HCT116 (cell line): ENCODE results near the gene MSL2. TPM values are rescaled to one million over a fixed set of nuclear protein-coding genes. Genes with fewer than 3 reads are reported as not detected.
"Not testable (repeated sequence)": the region's sequence is repeated elsewhere in the genome, so short reads cannot be mapped to it uniquely, and the experiment has no call there.

Source experiments
- ATAC-seq: fragments of 200-7000 bp; cut with Tn5 transposase; 2 replicates; pipeline ENCODE4 v1.9.1; 2020; ENCODE audit warnings: mild to moderate bottlenecking, moderate library complexity
- BruUV-seq: library from RNA; stranded (reverse); fragments of 400-500 nt; replicated peaks from 2 replicates; lab custom pipeline; 2021; lab: Mats Ljungman, UMichigan
- CTCF ChIA-PET: fragments of 300-600 bp; sonication (Branson Sonifier 250); formaldehyde crosslinking; loops from one replicate; lab custom pipeline; 2021; ENCODE audit warnings: antibody characterized with exemption; lab: Charles Lee
- POLR2A ChIA-PET: fragments of 300-600, 350-600 bp; sonication (Branson Sonifier 250); formaldehyde crosslinking; loops from one replicate; lab custom pipeline; 2021; ENCODE audit warnings: antibody characterized with exemption; lab: Charles Lee
- RAD21 ChIA-PET, 2 experiments: fragments of 300-600 bp; sonication (Branson Sonifier 250); formaldehyde crosslinking; loops; one replicate each; lab custom pipeline; 2023; ENCODE audit warnings: low total read pairs in 2 of 2; ENCODE audit not compliant: uncharacterized antibody in 2 of 2, unreplicated experiment in 2 of 2, low non-redundant PET in 1 of 2; lab: Charles Lee
- DNase-seq: peaks from one replicate; pipeline ENCODE4 v3.0.0-alpha.2; 2010; ENCODE audit warnings: low read depth, low spot score
- H2AFZ ChIP-seq: fragments of 200-600 bp; shearing (Covaris generic), sonication (generic); 2 replicates; pipeline ENCODE4 v1.6.1; 2017; ENCODE audit warnings: low read depth, mixed run types, mixed read lengths, antibody characterized with exemption, low read length; ENCODE audit not compliant: poor library complexity, severe bottlenecking
- H3K27ac ChIP-seq: 2 replicates; pipeline ENCODE4 v1.5.1; 2012; ENCODE audit warnings: low read depth, low read length
- H3K27me3 ChIP-seq: fragments of 200-600 bp; sonication (generic); 2 replicates; pipeline ENCODE4 v1.6.1; 2016; ENCODE audit warnings: mixed run types, low read length, mixed read lengths; ENCODE audit not compliant: insufficient read depth
- H3K36me3 ChIP-seq, 2 experiments: fragments of 200-500 bp in 1 of 2; fragments of 200-600 bp in 1 of 2; sonication (Bioruptor generic) in 1 of 2; sonication (generic) in 1 of 2; 2 replicates each; pipeline versions ENCODE4 v1.5.1 to v1.6.1; 2014 to 2016; ENCODE audit warnings: low read length in 2 of 2, inconsistent platforms in 1 of 2, mixed read lengths in 1 of 2, mixed run types in 1 of 2; ENCODE audit not compliant: insufficient read depth in 2 of 2, control insufficient read depth in 1 of 2
- H3K4me1 ChIP-seq, 2 experiments: fragments of 200-600 bp in 1 of 2; sonication (generic) in 1 of 2; 2 replicates each; pipeline versions ENCODE4 v1.5.1 to v1.6.1; 2012 to 2017; ENCODE audit warnings: low read length in 2 of 2, inconsistent platforms in 1 of 2, mild to moderate bottlenecking in 1 of 2, mixed read lengths in 1 of 2, mixed run types in 1 of 2, moderate library complexity in 1 of 2; ENCODE audit not compliant: insufficient read depth in 2 of 2, control insufficient read depth in 1 of 2
- H3K4me2 ChIP-seq: fragments of 200-600 bp; sonication (generic); 2 replicates; pipeline ENCODE4 v1.6.1; 2017; ENCODE audit warnings: mixed run types, low read length, mixed read lengths
- H3K4me3 ChIP-seq, 2 experiments: fragments of 200-600 bp in 1 of 2; sonication (generic) in 1 of 2; replicated peaks in 1 of 2; 2 replicates each; pipeline ENCODE4 v1.5.1; 2011 to 2016; ENCODE audit warnings: low read length in 2 of 2, control low read depth in 1 of 2, low read depth in 1 of 2, mild to moderate bottlenecking in 1 of 2, mixed read lengths in 1 of 2, mixed run types in 1 of 2
- H3K79me2 ChIP-seq: fragments of 200-600 bp; sonication (generic); 2 replicates; pipeline ENCODE4 v1.6.1; 2017; ENCODE audit warnings: mild to moderate bottlenecking, mixed run types, low read length, moderate library complexity, mixed read lengths; ENCODE audit not compliant: insufficient read depth
- H3K9ac ChIP-seq: fragments of 200-600 bp; sonication (generic); 2 replicates; pipeline ENCODE4 v1.6.1; 2016; ENCODE audit warnings: low read length, mixed read lengths
- H3K9me2 ChIP-seq: fragments of 200-600 bp; sonication (generic), shearing (Covaris generic); 2 replicates; pipeline ENCODE4 v1.6.1; 2017; ENCODE audit warnings: mixed run types, mild to moderate bottlenecking, moderate library complexity; ENCODE audit not compliant: insufficient read depth
- H3K9me3 ChIP-seq, 2 experiments: fragments of 200-500 bp in 1 of 2; fragments of 200-600 bp in 1 of 2; sonication (Bioruptor generic) in 1 of 2; sonication (generic) in 1 of 2; 2 replicates each; pipeline ENCODE4 v1.6.1; 2014 to 2017; ENCODE audit warnings: low read length in 2 of 2, mixed read lengths in 2 of 2, inconsistent platforms in 1 of 2, low read depth in 1 of 2, mild to moderate bottlenecking in 1 of 2, mixed run types in 1 of 2, moderate library complexity in 1 of 2; ENCODE audit not compliant: control insufficient read depth in 1 of 2, insufficient read depth in 1 of 2
- H4K20me1 ChIP-seq: fragments of 200-600 bp; sonication (generic), shearing (Covaris generic); 2 replicates; pipeline ENCODE4 v1.6.1; 2017; ENCODE audit warnings: mixed run types, mild to moderate bottlenecking, moderate library complexity; ENCODE audit not compliant: insufficient read depth
- EZH2 ChIP-seq: fragments of 200-600 bp; sonication (generic); IDR thresholded peaks from 2 replicates; pipeline ENCODE4 v1.6.1; 2017; ENCODE audit warnings: antibody characterized with exemption, mixed run types
- MAX ChIP-seq: IDR thresholded peaks from 2 replicates; pipeline ENCODE4 v1.6.1; 2012
- RAD21 ChIP-seq: IDR thresholded peaks from 2 replicates; pipeline ENCODE4 v1.6.1; 2012; ENCODE audit warnings: low read depth, mild to moderate bottlenecking
- intact Hi-C: fragments of 100-400 bp; cut with micrococcal nuclease; formaldehyde crosslinking; loops from 2 replicates; pipeline ENCODE4 v1.10.0; 2022
- total RNA-seq: library from RNA; stranded (reverse); gene quantifications from one replicate; pipeline ENCODE4 v1.2.1, GENCODE V29; 2021; ENCODE audit not compliant: unreplicated experiment

MSL2 gene
- total RNA-seq, 1 experiment from 2014 or later, result 34.8 TPM

- no peak for TF ChIP-seq MAX
These were observed 36.3 kb upstream of the MSL2 start (continued) for GRCh38 chr3:136232413-136232812.

- CTCF ChIA-PET, H3K4me2 ChIP-seq, RAD21 ChIA-PET, H3K9me3 ChIP-seq, ATAC-seq, H3K9me2 ChIP-seq, H3K4me3 ChIP-seq, H3K36me3 ChIP-seq, BruUV-seq, DNase-seq, H3K27me3 ChIP-seq, H2AFZ ChIP-seq, H3K9ac ChIP-seq, POLR2A ChIA-PET, intact Hi-C loops, H3K79me2 ChIP-seq, H3K4me1 ChIP-seq, H3K27ac ChIP-seq, H4K20me1 ChIP-seq: not testable (repeated sequence)
These were observed 26.6 kb upstream of the MSL2 start for GRCh38 chr3:136222746-136223145.

- Histone ChIP-seq H3K79me2 (no peaks in the 10 kb centered on the region), H3K4me1 (no peaks in the 10 kb centered on the region; a peak in 1 of 4 replicates), H3K27ac (no peak overlapping the region), H3K4me3 (no peak overlapping the region), H3K9me2 (no peaks in the 10 kb centered on the region), H3K9ac (no peak overlapping the region), H3K27me3 (no peaks in the 10 kb centered on the region), H3K4me2 (no peak overlapping the region), H4K20me1 (no peaks in the 10 kb centered on the region), H2AFZ (no peak overlapping the region), H3K9me3 (no peaks in the 10 kb centered on the region), H3K36me3 (no peaks in the 10 kb centered on the region)
- ChIA-PET POLR2A (no interaction called here), CTCF (no interaction called here), RAD21 (no interaction called here)
- BruUV-seq, result no TSS peak
- intact Hi-C loops, result no loop called here
- TF ChIP-seq EZH2 (no peak), RAD21 (no peak)
- no peak for DNase-seq
- no peak for ATAC-seq
These were observed 15.4 kb upstream of the MSL2 start for GRCh38 chr3:136211547-136211946.
